Measurements from ENCODE around the gene TTYH1. TPM values are rescaled to one million over a fixed set of nuclear protein-coding genes. Genes with fewer than 3 reads are reported as not detected.

The TTYH1 gene
- total RNA-seq, result 0.63 and 0.88 TPM in 2 replicates

GRCh38 chr19:54415208-54415900, at the start of gene TTYH1:
TSS of gene TTYH1 (plus strand) at chr19:54415464. CDS start at chr19:54415553, 89 bp downstream.

GRCh38 chr19:54448774-54449700, 33.8 kb downstream of the TTYH1 start, which contains the start of gene LENG8:
TSS of gene LENG8 (plus strand) at chr19:54449199. CDS start at chr19:54451345, 2,146 bp downstream.

DNA sequence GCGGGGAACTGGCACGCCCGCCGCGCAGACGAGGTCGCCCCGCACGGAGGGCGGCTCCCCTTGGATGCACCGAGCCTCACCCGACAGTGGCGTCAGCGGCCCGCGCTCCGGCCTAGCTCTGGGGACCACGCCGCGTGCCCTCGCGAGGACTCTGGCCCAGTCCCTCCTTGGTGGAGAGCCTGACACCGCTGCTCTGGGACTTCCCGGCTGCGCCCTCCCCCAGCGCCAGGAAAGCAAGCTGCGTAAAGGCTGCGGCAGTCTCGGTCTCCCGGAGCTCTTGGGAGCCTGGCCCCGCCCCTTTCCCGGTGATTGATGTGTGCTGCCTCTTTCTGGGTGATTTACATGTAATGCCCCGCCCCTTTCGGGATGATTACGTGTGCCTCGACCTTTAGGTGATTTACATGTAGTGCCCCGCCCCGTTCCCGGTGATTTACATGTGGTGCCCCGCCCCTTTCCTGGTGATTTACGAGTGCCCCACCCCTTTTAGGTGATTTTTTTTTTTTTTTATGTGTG, 48.3 kb downstream of the TTYH1 start, which contains the start of gene LENG9:
LENG9 (minus strand) TSS at position 248 of the 513 bp plus-strand sequence. CDS start 252 bp downstream, outside the sequence.

DNA sequence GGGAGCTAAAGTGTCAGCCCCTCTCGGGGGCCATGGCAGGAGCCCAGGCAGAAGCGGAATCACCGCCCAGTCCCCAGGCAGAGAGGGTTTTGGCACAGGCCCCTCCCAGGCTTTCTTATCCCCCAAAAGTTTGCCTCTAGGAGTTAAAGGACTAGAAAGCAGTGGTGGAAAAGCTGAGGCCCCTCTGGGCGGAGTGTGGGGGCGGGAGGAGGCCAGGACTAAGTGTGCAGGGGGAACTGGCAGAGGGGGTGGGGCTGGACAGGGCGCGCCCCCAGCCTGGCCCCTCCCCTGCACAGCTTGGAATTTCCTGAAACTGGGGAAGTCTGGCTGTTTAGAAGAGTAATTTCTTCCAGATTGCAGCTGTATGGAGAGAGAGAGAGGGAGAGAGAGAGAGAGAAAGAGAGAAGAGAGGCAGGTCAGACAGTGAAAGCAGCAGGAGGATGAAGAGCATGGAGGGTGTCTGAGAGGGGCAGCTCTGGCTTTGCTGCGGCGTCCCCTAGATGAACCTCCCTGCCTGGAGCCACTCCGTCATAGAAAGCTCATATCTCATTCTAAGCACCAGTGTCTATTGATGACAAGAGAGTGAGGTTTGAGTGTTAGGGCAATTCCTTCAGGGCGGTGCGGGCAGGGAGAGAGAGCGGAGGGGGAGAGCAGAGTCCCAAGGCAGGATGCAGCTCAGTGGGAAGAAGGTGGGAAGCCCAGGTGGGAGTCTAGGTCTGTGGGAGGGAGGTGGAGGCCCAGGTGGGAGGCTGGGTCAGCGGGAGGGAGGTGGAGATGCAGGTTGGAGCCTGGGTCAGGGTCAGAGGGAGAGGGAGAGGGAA, 58.0 kb downstream of the TTYH1 start, which contains the start of gene CDC42EP5:
CDC42EP5 (minus strand) TSS at position 226 of the 821 bp plus-strand sequence. CDS start 7,749 bp downstream, outside the sequence.

Other genes starting within 250 kb of the TTYH1 start
- gene TMC4, start 242.3 kb upstream of the TTYH1 start, total RNA-seq, result 12.6 and 12.8 TPM in 2 replicates
- gene MBOAT7, start 225.9 kb upstream of the TTYH1 start, total RNA-seq, result 119 and 133 TPM in 2 replicates
- 160 and 172 TPM in 2 replicates for gene TSEN34, start 224.2 kb upstream of the TTYH1 start, total RNA-seq
- gene RPS9, start 214.6 kb upstream of the TTYH1 start, total RNA-seq, result 2,280 and 2,710 TPM in 2 replicates
- not detected in 2 replicates for gene LILRB3, start 192.5 kb upstream of the TTYH1 start, total RNA-seq
- gene LILRA6, start 172.7 kb upstream of the TTYH1 start, total RNA-seq, result not detected in 2 replicates
- gene LILRB5, start 158.2 kb upstream of the TTYH1 start, total RNA-seq, result not detected in 2 replicates
- gene LILRB2, start 134.4 kb upstream of the TTYH1 start, total RNA-seq, result not detected in 2 replicates
- not detected in 2 replicates for gene LILRA5, start 102.3 kb upstream of the TTYH1 start, total RNA-seq
- gene LILRA4, start 76.3 kb upstream of the TTYH1 start, total RNA-seq, result not detected in 2 replicates
- gene LAIR1, start 50.5 kb upstream of the TTYH1 start, total RNA-seq, result not detected in 2 replicates
- gene LENG8, start 33.7 kb downstream of the TTYH1 start, total RNA-seq, result 19.4 and 28.4 TPM in 2 replicates
- gene LENG9, start 48.3 kb downstream of the TTYH1 start, total RNA-seq, result 9.7 and 12.4 TPM in 2 replicates
- gene CDC42EP5, start 57.8 kb downstream of the TTYH1 start, total RNA-seq, result 35.1 and 37.1 TPM in 2 replicates
- gene LAIR2, start 87.4 kb downstream of the TTYH1 start, total RNA-seq, result not detected in 2 replicates
- not detected in 2 replicates for gene LILRA2, start 158.3 kb downstream of the TTYH1 start, total RNA-seq
- gene LILRA1, start 178.2 kb downstream of the TTYH1 start, total RNA-seq, result not detected in 2 replicates
- gene LILRB1, start 215.0 kb downstream of the TTYH1 start, total RNA-seq, result not detected in 2 replicates
- gene LILRB4, start 247.5 kb downstream of the TTYH1 start, total RNA-seq, result not detected in 2 replicates

Data from airway epithelial cell (primary cell).